Gastroesophageal sphincter (tissue), 4 donors: ENCODE data around the gene TCP1. TPM values are rescaled to one million over a fixed set of nuclear protein-coding genes. Genes with fewer than 3 reads are reported as not detected.

Experiments
- ATAC-seq: fragments of 150-250 bp; one replicate; pipeline ENCODE4 v1.9.1; 2016; ENCODE audit warnings: mild to moderate bottlenecking, moderate library complexity
- H3K27ac ChIP-seq, 4 donors: fragments of 200-600 bp; sonication (generic) in 3 of 4; 1 replicate in 3 of 4; 2 replicates in 1 of 4; pipeline ENCODE4 v1.5.1; 2016 to 2019
- H3K27me3 ChIP-seq: fragments of 200-600 bp; sonication (generic); one replicate; pipeline ENCODE4 v1.5.1; 2019
- H3K36me3 ChIP-seq, 2 donors: fragments of 200-600 bp; sonication (generic); one replicate each; pipeline ENCODE4 v1.5.1; 2019; ENCODE audit warnings: control low read depth in 1 of 2
- H3K4me1 ChIP-seq, 3 donors: fragments of 200-600 bp; sonication (generic); 1 replicate in 2 of 3; 2 replicates in 1 of 3; pipeline ENCODE4 v1.5.1; 2016 to 2019; ENCODE audit warnings: control low read depth in 2 of 3
- H3K4me3 ChIP-seq, 2 donors: fragments of 200-600 bp; sonication (generic); one replicate each; pipeline ENCODE4 v1.5.1; 2019; ENCODE audit warnings: mild to moderate bottlenecking in 1 of 2, moderate library complexity in 1 of 2
- H3K9me3 ChIP-seq, 3 donors: fragments of 200-600 bp; sonication (generic); one replicate each; pipeline ENCODE4 v1.5.1; 2017 to 2019; ENCODE audit warnings: control low read depth in 2 of 3
- EP300 ChIP-seq: sonication (generic); formaldehyde crosslinking; IDR thresholded peaks from one replicate; pipeline ENCODE4 v1.6.1; 2017; ENCODE audit warnings: antibody characterized with exemption, mild to moderate bottlenecking
- POLR2A ChIP-seq, 2 donors: fragments of 450-650 bp; IDR thresholded peaks; one replicate each; pipeline ENCODE4 v1.6.1; 2017; ENCODE audit warnings: antibody characterized with exemption in 2 of 2, mild to moderate bottlenecking in 2 of 2, moderate library complexity in 1 of 2
- POLR2AphosphoS5 ChIP-seq: sonication (generic); formaldehyde crosslinking; IDR thresholded peaks from one replicate; pipeline ENCODE4 v1.6.1; 2017; ENCODE audit warnings: antibody characterized with exemption
- WGBS, 2 donors: methylation state at CpG; one replicate each; pipeline ENCODE4 v1.1.5; 2018; ENCODE audit warnings: low coverage in 1 of 2; 5-methylcytosine and 5-hydroxymethylcytosine counted together
- total RNA-seq, 4 donors: library from RNA; depleted of rRNA; stranded (reverse); fragments of >200 nt; gene quantifications; one replicate each; pipeline ENCODE4 v1.1.0, GENCODE V29; 2016
- TF ChIP-seq, protein P1 (sequence below), 4 experiments: fragments of 200-600 bp in 2 of 4; fragments of 450-650 bp in 2 of 4; sonication (generic) in 1 of 4; IDR thresholded peaks; one replicate each; pipeline ENCODE4 v1.5.1; 2017 to 2019; ENCODE audit warnings: antibody characterized with exemption in 4 of 4, mild to moderate bottlenecking in 2 of 4, moderate library complexity in 2 of 4

The TCP1 gene
- 100 to 1,000 TPM; 129 to 147 (median 138) TPM for total RNA-seq

DNA sequence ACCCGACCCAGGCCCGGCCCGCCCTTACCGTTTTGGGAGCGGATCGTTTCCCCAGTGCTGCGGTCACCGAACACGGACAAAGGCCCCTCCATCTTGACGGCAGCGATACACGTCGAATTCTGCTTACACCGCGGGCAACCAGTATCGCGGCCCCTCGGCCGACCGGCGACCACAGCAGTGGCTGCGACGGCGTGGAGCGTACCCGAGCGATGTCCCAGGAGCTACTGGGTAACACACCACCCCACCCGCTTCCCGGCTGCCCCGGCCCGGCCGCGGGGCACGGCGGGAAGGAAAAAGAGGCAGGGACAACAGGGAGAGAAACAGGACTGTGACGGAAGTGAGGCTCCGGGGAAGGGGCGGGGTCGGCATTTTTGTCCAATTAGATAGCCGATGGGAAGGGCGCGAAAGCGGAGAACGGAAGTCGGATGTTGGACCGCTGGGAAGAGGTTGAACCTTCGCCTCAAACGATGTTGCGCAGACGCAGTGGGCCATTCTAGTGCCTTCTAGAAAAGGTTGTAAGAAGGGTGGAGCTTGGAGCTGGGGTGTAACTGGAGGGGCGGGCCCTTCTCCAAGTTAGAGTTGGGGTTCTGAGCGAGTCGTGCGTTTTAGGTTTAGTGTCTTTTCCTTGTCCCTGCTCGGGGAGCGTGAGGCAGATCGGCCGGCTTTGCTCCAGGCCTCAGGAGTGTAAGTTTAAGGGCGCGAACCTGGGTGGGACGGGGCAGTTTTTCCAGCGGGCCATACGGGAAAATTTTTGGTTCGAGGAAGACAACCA is at the start of gene TCP1:
TCP1 (minus strand) TSS at position 226 of the 772 bp plus-strand sequence; CDS start at position 92, 134 bp downstream.
- peaks cover 3 to 75% (median 31%) of the 10 kb centered on the region in 3 donors for H3K4me1 ChIP-seq
- peaks cover 0 to 53% of the 10 kb centered on the region in 2 donors for H3K36me3 ChIP-seq
- peak within 1 kb of the TSS; percentile 78 to 100 for H3K4me3 ChIP-seq
- peak; percentile 97 for TF ChIP-seq POLR2AphosphoS5
- TF ChIP-seq, protein P1, sequence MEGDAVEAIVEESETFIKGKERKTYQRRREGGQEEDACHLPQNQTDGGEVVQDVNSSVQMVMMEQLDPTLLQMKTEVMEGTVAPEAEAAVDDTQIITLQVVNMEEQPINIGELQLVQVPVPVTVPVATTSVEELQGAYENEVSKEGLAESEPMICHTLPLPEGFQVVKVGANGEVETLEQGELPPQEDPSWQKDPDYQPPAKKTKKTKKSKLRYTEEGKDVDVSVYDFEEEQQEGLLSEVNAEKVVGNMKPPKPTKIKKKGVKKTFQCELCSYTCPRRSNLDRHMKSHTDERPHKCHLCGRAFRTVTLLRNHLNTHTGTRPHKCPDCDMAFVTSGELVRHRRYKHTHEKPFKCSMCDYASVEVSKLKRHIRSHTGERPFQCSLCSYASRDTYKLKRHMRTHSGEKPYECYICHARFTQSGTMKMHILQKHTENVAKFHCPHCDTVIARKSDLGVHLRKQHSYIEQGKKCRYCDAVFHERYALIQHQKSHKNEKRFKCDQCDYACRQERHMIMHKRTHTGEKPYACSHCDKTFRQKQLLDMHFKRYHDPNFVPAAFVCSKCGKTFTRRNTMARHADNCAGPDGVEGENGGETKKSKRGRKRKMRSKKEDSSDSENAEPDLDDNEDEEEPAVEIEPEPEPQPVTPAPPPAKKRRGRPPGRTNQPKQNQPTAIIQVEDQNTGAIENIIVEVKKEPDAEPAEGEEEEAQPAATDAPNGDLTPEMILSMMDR (IDR thresholded peaks at IDR 0.05), result no peak
- no peak for TF ChIP-seq EP300
- peak; percentile 94 to 95 for TF ChIP-seq POLR2A (IDR thresholded peaks at IDR 0.05)
- H3K27me3 ChIP-seq, result no peaks in the 10 kb centered on the region
- H3K9me3 ChIP-seq, result no peaks in the 10 kb centered on the region
- peak within 1 kb of the TSS; percentile 92 to 99 (median 98) for H3K27ac ChIP-seq
- ATAC-seq, result peak; percentile 93
- WGBS, 2 donors, result 0 to 1% methylated on average over 23 to 25 of the region's 64 CpGs

DNA sequence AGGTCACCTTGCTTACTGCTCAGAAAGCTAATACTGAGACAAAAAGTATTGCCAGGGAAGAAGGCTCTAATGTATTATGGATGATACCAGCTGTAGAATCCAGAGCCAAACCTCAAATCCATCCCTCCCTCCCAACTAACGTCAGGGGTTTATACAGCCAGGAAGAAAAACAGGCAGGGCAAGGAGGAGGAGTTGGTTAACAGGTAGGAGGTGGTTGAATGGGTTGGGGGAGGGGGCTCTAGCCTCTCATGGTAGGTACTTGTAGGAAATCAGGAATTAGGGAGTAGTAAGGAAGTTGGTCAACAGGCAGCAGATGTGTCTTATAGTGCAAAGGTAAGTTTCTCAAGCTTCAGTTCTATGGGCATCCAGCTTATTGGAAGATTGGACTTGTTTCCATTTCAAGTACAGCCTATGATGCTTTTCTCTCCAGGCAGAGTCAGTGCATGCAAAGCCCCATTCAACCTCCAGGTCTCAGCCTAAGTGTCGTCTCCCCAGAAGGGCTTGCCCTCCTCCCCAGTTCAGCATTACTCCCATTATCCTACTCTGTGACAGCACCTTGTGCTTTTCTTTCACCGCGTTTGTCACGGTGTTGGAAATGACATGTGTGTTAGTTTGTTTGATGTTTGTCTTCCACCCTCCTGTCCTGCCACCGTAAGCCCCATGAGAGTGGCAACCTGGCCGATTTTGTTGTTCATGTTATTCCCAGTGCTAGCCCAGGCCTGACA is 48.8 kb upstream of the TCP1 start:
- WGBS, 2 donors, result 74 to 83% methylated on average over 4 to 7 of the region's 7 CpGs
- no peaks in the 10 kb centered on the region for H3K4me1 ChIP-seq
- TF ChIP-seq POLR2A (IDR thresholded peaks at IDR 0.05) (no peak), POLR2AphosphoS5 (no peak), EP300 (no peak)
- TF ChIP-seq, protein P1 (IDR thresholded peaks at IDR 0.05), result no peak
- no peaks in the 10 kb centered on the region for H3K9me3 ChIP-seq
- H3K27me3 ChIP-seq, result no peaks in the 10 kb centered on the region
- H3K36me3 ChIP-seq, result no peaks in the 10 kb centered on the region
- H3K4me3 ChIP-seq, result no peak overlapping the region
- ATAC-seq, result no peak
- H3K27ac ChIP-seq, result no peak overlapping the region

DNA sequence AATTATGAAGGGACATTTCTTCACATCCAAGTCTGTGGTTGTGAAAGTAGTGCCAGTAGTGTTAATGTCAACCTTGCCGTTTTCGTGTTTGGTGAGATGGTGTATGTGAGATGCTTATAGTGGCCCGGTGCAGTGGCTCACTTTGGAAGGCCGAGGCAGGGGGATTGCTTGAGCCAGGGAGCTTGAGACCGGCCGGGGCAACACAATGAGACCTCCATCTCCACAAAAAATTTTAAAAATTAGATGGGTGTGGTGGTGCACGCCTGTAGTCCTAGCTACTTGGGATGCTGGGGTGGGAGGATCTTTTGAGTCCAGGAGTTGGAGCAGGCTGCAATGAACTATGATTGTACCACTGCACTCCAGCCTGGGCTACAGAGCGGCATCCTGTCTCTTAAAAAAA is 48.1 kb upstream of the TCP1 start:
- no peak overlapping the region for H3K4me3 ChIP-seq
- TF ChIP-seq, protein P1 (IDR thresholded peaks at IDR 0.05), result no peak
- no peak for TF ChIP-seq POLR2A (IDR thresholded peaks at IDR 0.05)
- no peak for TF ChIP-seq POLR2AphosphoS5
- no peak for TF ChIP-seq EP300
- H3K4me1 ChIP-seq, result no peaks in the 10 kb centered on the region
- 85 to 92% methylated on average over 6 to 8 of the region's 8 CpGs for WGBS, 2 donors
- no peaks in the 10 kb centered on the region for H3K36me3 ChIP-seq
- no peak for ATAC-seq
- no peak overlapping the region for H3K27ac ChIP-seq
- no peaks in the 10 kb centered on the region for H3K27me3 ChIP-seq
- H3K9me3 ChIP-seq, result no peaks in the 10 kb centered on the region

DNA sequence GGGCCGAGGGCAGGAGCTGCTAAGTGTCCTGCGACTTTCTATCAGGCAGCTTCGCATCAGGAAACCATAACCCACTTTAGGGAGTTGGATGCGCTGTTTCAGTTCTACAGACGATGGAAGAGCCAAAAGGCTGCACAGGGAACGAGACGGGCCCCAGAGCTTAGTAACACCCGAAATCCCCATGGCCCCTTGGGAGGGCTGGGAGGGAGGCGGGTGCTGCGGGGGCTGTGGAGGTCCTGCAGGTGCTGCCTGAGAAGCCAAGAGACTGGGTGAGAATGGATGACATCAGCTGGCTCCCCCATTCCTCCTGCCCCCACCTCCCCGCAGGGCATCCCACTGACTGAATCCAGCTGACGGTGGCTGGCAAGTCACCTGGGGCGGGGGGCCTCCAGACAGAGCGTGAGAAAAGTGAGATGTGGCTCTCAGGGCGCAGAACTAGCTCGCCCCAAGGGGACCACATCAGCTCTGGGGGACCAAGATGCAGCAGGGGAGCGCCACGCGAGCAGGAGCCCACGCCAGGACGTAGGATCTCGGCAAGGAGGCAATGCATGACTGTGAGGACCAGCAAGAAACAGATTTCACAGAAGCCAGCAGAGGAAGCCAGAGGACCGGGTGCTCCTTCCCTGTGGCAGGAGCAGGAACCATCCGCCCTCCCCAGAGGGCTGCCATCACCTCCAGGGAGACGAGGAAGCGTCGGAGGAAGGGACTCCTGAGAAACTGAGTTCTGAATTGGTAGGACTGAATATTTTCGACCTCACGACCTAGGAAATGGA is 47.5 kb upstream of the TCP1 start:
- H3K36me3 ChIP-seq, result no peaks in the 10 kb centered on the region
- H3K4me1 ChIP-seq, result no peaks in the 10 kb centered on the region
- ATAC-seq, result peak; percentile 20
- WGBS, 2 donors, result 78 to 80% methylated on average over 6 to 9 of the region's 29 CpGs
- H3K9me3 ChIP-seq, result no peaks in the 10 kb centered on the region
- no peaks in the 10 kb centered on the region for H3K27me3 ChIP-seq
- no peak for TF ChIP-seq POLR2AphosphoS5
- TF ChIP-seq, protein P1 (IDR thresholded peaks at IDR 0.05), result no peak
- no peak for TF ChIP-seq EP300
- TF ChIP-seq POLR2A (IDR thresholded peaks at IDR 0.05), result no peak
- no peak overlapping the region for H3K27ac ChIP-seq
- no peak overlapping the region for H3K4me3 ChIP-seq
